GM12875 (cell line): ENCODE data around the gene EVPL.

Experiments
- H3K4me3 ChIP-seq: one replicate; pipeline ENCODE4 v1.5.1; 2011; ENCODE audit warnings: low read depth, low read length, control low read depth
- TF ChIP-seq, protein P1 (sequence below): IDR thresholded peaks from 2 replicates; pipeline ENCODE4 v1.5.1; 2011; ENCODE audit warnings: low read depth, mild to moderate bottlenecking, control low read depth, inconsistent platforms, low read length, moderate library complexity, borderline replicate concordance; ENCODE audit not compliant: insufficient read depth

Gene EVPL

DNA sequence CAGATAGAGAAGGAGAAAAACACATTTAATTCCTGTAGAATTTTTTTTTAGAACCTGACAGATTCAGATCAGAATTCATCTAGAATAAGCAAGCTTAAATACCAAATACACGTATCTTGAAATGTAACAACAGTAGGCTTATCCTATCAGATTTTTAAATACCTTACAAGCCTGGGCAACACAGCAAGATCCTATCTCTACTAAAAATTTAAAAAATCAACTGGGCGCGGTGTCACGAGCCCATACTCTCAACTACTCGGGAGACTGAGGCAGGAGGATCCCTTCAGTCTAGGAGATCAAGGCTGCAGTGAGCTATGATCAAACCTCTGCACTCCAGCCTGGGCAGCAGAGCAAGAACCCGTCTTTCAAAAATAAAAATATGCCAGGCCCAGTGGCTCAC is 61.6 kb downstream of the EVPL start:
- H3K4me3 ChIP-seq = no peak overlapping the region
- TF ChIP-seq, protein P1, sequence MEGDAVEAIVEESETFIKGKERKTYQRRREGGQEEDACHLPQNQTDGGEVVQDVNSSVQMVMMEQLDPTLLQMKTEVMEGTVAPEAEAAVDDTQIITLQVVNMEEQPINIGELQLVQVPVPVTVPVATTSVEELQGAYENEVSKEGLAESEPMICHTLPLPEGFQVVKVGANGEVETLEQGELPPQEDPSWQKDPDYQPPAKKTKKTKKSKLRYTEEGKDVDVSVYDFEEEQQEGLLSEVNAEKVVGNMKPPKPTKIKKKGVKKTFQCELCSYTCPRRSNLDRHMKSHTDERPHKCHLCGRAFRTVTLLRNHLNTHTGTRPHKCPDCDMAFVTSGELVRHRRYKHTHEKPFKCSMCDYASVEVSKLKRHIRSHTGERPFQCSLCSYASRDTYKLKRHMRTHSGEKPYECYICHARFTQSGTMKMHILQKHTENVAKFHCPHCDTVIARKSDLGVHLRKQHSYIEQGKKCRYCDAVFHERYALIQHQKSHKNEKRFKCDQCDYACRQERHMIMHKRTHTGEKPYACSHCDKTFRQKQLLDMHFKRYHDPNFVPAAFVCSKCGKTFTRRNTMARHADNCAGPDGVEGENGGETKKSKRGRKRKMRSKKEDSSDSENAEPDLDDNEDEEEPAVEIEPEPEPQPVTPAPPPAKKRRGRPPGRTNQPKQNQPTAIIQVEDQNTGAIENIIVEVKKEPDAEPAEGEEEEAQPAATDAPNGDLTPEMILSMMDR = no peak

DNA sequence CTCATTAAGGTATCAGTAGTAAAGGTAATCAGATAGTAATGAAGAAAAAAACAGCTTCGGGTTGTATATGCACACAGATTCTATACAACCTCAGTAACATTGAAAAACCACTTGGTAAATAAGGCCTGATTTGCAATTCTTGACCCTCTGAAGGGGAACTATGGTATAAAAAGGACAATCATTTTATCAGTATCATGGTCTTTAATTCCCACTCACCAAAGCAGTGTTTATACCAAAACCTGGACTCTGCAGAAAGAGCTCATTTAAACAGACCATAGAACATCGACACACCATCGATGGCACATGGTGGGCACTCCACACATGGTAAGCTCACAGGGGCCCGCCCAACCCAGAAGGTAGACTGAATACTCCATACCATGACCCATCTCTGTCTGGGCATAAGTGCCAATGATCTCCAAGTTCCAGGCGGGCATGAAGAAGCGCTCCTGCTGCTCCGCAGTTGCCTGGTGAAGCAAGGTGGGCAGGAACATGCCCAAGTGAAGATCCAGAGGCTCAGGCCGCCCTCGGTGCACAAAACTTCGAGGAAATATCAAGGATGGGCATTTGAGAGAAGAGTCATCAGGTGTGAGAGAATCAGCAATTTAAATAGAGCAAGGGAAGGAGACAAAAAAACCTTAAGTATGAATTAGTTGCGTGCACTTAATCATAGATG is 67.1 kb downstream of the EVPL start:
- TF ChIP-seq, protein P1 = no peak
- H3K4me3 ChIP-seq = no peak overlapping the region

DNA sequence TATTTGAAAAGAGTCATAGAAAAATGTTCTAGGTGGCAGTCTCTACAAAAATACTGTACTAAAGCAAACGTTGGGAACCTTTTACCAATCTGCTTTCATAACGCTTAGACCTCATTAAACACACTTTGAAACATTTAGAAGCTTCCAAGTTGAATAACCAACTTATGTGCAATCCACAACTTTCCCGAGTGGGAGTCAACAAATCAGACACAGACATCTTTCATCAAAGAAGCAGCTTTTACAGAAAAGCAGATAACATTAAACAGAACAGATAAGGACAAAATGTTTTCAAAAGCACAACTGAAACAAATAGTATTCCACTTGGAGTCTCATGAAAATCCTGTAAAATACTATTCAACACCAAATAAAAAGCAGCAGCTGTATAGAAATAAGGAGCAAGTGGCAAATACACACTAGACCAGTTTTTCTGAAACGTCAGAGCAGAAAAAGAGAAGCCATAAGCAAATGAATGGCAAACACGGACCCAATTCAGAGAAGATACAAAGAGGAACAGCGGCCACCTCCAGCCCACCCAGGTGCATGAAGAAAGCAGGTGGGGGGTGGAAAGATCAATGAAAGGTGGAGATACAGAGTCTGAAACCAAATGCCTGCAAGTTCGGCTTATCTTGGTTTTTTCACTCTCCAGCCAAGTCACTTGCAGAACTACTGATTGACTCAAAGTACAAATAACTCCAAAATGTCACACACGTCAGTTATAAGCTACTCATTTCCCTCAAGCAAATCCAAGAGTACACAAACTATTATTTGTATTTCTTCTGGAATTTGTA is 67.9 kb downstream of the EVPL start:
- TF ChIP-seq, protein P1 = no peak

More for the DNA sequence above, 67.9 kb downstream of the EVPL start:
- no peak overlapping the region for H3K4me3 ChIP-seq
